Transverse colon (tissue), 4 donors: ENCODE measurements around the gene CHMP1A.

Experiments used
- EP300 ChIP-seq: sonication (generic); formaldehyde crosslinking; IDR thresholded peaks from one replicate; pipeline ENCODE4 v1.6.1; 2017; ENCODE audit warnings: antibody characterized with exemption, low read depth
- POLR2A ChIP-seq: fragments of 450-650 bp; IDR thresholded peaks from one replicate; pipeline ENCODE4 v1.6.1; 2016; ENCODE audit warnings: antibody characterized with exemption, mild to moderate bottlenecking, moderate library complexity
- POLR2AphosphoS5 ChIP-seq, 3 donors: sonication (generic); formaldehyde crosslinking; IDR thresholded peaks; one replicate each; pipeline ENCODE4 v1.6.1; 2016; ENCODE audit warnings: antibody characterized with exemption in 3 of 3
- TF ChIP-seq, protein P1 (sequence below), 5 experiments: fragments of 200-600 bp in 3 of 5; fragments of 450-650 bp in 2 of 5; sonication (generic) in 3 of 5; IDR thresholded peaks; 1 replicate in 2 of 5; 2 replicates in 3 of 5; pipeline ENCODE4 v1.5.1; 2016 to 2017; ENCODE audit warnings: antibody characterized with exemption in 5 of 5, inconsistent platforms in 3 of 5, mild to moderate bottlenecking in 2 of 5, moderate library complexity in 1 of 5

DNA sequence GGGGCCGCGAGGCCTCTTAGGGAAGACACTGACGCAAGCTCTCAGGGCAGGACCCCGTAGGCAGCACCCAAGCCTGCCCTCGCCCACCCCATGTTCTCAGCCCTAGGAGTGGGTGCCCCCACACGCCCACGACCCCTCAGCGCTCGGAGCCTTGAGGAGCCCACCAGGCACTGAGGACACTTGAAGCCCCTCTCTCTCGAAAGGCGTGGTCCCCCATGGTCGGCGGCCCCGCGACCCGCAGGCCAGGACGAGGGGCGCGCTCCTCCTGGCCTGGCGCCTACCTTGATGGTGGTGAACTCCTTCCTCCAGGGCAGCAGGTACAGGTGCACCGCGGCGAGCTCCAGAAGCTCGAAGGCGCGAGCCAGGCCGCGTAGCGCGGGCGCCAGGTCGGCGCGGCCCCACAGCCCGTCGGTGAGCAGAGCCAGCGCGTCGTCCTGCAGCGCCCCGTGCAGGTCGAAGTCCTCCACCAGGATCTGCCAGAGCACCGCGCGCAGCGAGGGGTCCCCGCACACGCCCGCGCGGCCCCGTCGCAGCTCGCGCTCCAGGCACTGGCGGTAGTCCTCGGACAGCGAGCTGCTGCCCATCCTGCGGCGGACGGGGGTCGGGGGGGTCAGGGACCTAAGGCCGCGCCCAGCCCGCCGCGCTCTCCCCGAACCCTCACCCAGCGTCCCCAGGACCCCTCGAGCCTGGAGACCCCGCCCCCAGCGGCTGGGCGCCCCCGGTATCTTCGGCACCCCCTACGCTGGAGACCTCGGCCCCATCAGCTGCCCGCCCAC lies 43.3 kb upstream of the CHMP1A start:
- TF ChIP-seq, protein P1, sequence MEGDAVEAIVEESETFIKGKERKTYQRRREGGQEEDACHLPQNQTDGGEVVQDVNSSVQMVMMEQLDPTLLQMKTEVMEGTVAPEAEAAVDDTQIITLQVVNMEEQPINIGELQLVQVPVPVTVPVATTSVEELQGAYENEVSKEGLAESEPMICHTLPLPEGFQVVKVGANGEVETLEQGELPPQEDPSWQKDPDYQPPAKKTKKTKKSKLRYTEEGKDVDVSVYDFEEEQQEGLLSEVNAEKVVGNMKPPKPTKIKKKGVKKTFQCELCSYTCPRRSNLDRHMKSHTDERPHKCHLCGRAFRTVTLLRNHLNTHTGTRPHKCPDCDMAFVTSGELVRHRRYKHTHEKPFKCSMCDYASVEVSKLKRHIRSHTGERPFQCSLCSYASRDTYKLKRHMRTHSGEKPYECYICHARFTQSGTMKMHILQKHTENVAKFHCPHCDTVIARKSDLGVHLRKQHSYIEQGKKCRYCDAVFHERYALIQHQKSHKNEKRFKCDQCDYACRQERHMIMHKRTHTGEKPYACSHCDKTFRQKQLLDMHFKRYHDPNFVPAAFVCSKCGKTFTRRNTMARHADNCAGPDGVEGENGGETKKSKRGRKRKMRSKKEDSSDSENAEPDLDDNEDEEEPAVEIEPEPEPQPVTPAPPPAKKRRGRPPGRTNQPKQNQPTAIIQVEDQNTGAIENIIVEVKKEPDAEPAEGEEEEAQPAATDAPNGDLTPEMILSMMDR (IDR thresholded peaks at IDR 0.05): peak in 1 of 5 experiments; percentile 1
- peak; percentile 63 for TF ChIP-seq POLR2A
- peak in 2 of 3 donors; percentile 46 to 78 for TF ChIP-seq POLR2AphosphoS5 (IDR thresholded peaks at IDR 0.05)
- TF ChIP-seq EP300: no peak
